Esophagus squamous epithelium (tissue), 4 donors: ENCODE data around the gene PYROXD2.
A peak's percentile ranks its signal among the peaks of the same experiment; 100 is the strongest.

Experiments used
- CTCF ChIP-seq, 6 experiments: fragments of 450-650 bp in 4 of 6; fragments of 200-600 bp in 2 of 6; sonication (generic) in 2 of 6; IDR thresholded peaks; one replicate each; pipeline ENCODE4 v1.5.1; 2016 to 2019; ENCODE audit warnings: antibody characterized with exemption in 6 of 6, mild to moderate bottlenecking in 4 of 6, moderate library complexity in 4 of 6
- POLR2A ChIP-seq, 4 donors: fragments of 450-650 bp; IDR thresholded peaks; one replicate each; pipeline ENCODE4 v1.6.1; 2017; ENCODE audit warnings: antibody characterized with exemption in 4 of 4, mild to moderate bottlenecking in 4 of 4, moderate library complexity in 3 of 4

GRCh38 chr10:98425511-98426352 lies 10.8 kb upstream of the PYROXD2 start:
- TF ChIP-seq CTCF (IDR thresholded peaks at IDR 0.05) (peak in 5 of 6 experiments; percentile 28 to 62 (median 58)), POLR2A (IDR thresholded peaks at IDR 0.05) (no peak)
